ENCODE data around the gene C12orf56.
"Not testable (repeated sequence)": the region's sequence is repeated elsewhere in the genome, so short reads cannot be mapped to it uniquely, and the experiment has no call there.

The C12orf56 gene

DNA sequence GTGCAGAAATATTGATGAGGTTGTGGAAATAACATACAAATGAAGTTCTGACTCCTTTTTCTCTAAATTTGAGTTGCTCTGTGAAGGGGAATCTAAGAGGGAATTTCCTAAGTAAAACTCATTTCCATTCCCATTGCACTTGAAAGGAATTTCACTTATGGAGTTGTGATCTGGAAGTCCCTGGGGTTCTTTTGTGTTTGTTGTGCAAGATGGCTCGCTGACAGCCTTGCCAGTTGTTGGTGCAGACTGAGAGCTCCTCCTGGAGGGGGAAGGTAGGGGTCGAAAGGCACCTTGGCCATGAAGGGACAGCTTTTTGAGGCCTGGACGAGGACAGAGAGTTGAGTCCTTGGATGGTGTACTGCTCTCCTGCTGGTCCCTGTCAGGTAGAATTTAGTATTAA lies 72.0 kb downstream of the C12orf56 start:
- in situ Hi-C loops (cut with MboI; ENCODE audit: low pct_unique_long_range_greater_than_20kb, low sequenced_read_pairs, unreplicated experiment), result no loop called here
- peak; percentile 21 for DNase-seq (ENCODE audit: low spot score)
- TF ChIP-seq, protein P1, sequence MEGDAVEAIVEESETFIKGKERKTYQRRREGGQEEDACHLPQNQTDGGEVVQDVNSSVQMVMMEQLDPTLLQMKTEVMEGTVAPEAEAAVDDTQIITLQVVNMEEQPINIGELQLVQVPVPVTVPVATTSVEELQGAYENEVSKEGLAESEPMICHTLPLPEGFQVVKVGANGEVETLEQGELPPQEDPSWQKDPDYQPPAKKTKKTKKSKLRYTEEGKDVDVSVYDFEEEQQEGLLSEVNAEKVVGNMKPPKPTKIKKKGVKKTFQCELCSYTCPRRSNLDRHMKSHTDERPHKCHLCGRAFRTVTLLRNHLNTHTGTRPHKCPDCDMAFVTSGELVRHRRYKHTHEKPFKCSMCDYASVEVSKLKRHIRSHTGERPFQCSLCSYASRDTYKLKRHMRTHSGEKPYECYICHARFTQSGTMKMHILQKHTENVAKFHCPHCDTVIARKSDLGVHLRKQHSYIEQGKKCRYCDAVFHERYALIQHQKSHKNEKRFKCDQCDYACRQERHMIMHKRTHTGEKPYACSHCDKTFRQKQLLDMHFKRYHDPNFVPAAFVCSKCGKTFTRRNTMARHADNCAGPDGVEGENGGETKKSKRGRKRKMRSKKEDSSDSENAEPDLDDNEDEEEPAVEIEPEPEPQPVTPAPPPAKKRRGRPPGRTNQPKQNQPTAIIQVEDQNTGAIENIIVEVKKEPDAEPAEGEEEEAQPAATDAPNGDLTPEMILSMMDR (IDR thresholded peaks at IDR 0.05; ENCODE audit: extremely low read depth, insufficient read depth, missing control alignments), result no peak

DNA sequence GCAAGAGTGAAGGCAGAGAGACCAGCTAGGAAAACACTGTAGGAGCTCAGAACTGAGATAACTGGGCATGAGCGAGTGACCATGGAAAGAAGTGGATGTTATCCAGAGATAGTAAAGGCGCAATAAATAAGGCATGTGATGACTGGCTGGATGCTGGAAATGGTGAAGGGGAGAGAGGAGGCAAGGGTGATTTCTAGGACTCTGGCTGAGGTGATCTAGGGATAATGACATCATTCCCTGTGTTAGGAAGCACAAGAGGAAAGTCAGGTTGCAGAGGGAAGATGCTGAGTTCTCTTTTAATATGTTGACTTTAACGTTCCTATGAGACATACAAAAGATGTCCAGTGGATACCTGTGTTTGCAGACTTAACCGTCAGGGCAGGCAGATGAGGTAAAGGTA lies 78.7 kb downstream of the C12orf56 start:
- in situ Hi-C loops (cut with MboI; ENCODE audit: low pct_unique_long_range_greater_than_20kb, low sequenced_read_pairs, unreplicated experiment), result no loop called here
- no peak for DNase-seq (ENCODE audit: low spot score)
- TF ChIP-seq, protein P1 (IDR thresholded peaks at IDR 0.05; ENCODE audit: extremely low read depth, insufficient read depth, missing control alignments), result no peak

DNA sequence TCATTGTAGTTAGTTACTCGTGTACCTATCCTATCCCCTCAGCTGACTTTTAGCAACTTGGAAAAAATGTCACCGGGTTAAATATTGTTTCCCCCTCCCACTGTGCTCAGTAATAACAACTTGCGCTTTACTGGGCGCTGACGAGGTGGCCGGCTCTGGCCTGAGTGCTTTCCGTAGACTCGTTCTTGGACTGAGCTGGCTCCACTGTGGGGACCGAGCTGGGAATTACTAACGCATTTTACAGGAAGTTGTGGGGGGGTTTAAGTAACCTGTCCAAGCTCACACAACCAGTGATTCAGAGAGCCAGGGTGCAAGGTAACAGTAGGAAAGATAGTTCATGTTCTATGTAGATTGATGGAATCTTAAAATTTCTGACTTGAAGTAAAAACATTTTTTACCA lies 86.0 kb downstream of the C12orf56 start:
- TF ChIP-seq, protein P1 (IDR thresholded peaks at IDR 0.05; ENCODE audit: extremely low read depth, insufficient read depth, missing control alignments), result no peak
- in situ Hi-C loops (cut with MboI; ENCODE audit: low pct_unique_long_range_greater_than_20kb, low sequenced_read_pairs, unreplicated experiment), result no loop called here
- DNase-seq (ENCODE audit: low spot score), result no peak

DNA sequence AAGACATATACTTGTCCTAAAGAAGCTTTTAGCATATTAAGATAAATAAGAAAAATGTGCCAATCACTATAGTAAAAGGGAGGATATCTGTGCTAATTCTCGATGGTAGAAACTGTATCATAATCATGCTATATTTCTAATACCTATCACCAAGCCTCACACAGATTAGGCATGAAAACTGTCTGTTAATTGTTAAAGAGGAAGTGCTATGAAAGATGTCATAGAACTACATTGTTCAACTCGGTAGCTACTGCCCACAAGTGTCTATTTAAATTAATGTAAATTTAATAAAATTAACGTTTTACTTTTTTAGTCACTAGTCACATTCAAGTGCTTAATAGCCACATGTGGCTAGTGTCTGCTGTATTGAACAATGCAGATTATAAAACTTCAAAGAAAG lies 90.9 kb downstream of the C12orf56 start:
- no peak for DNase-seq (ENCODE audit: low spot score)
- in situ Hi-C loops (cut with MboI; ENCODE audit: low pct_unique_long_range_greater_than_20kb, low sequenced_read_pairs, unreplicated experiment), result no loop called here

DNA sequence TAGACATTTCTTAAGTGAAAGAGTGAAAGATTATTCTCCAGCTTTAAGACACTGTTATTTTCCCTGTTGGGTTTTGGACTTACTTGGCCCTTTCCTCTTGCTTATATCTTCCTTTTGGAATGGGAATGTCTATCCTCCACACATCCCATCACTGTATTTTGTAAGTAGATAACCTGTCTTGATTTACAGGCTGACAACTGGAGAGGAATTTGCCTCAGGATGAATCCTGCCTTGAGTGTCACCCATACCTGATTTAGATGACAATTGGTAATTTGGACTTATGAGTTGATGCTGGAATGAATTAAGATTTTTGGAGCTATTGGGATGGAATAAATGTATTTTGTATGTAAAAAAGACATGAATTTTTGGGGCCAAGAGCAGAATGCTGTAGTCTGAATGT lies 94.3 kb downstream of the C12orf56 start:
- in situ Hi-C loops (cut with MboI; ENCODE audit: low pct_unique_long_range_greater_than_20kb, low sequenced_read_pairs, unreplicated experiment), result no loop called here
- TF ChIP-seq, protein P1 (IDR thresholded peaks at IDR 0.05; ENCODE audit: extremely low read depth, insufficient read depth, missing control alignments), result no peak
- DNase-seq (ENCODE audit: low spot score), result no peak

More for the DNA sequence above, 90.9 kb downstream of the C12orf56 start:
- TF ChIP-seq, protein P1 (IDR thresholded peaks at IDR 0.05; ENCODE audit: extremely low read depth, insufficient read depth, missing control alignments), result no peak

DNA sequence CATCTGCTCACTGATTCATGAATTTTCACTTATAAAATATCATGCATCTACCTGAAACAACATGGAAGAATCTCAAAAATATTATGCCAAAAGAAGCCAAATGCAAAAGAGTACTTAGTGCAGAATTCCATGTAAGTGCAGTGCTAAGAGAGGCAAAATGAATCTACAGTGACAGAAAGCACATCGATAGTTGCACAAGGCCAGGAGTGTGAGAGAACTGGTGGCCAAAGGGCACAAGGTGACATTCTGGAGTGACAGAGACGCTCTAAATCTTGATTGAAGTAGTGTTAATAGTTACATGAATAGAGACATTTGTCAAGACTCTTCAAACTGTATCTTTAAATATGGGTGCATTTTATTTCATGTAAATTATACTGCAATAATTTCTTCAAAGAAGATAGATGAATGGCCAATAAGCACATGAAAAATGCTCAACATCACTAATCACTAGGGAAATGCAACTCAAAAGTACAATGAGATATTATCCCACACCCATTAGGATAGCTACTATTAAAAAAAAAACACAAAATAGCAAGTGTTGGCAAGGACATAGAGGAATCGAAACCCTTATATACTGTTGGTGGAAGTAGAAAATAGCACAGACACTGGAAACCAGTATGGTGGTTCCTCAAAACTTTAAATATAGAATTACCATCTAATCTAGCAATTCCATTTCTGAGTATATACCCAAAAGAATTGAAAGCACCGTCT lies 96.7 kb downstream of the C12orf56 start:
- in situ Hi-C loops (cut with MboI; ENCODE audit: low pct_unique_long_range_greater_than_20kb, low sequenced_read_pairs, unreplicated experiment), result no loop called here
- TF ChIP-seq, protein P1 (IDR thresholded peaks at IDR 0.05; ENCODE audit: extremely low read depth, insufficient read depth, missing control alignments), result no peak
- no peak for DNase-seq (ENCODE audit: low spot score)

DNA sequence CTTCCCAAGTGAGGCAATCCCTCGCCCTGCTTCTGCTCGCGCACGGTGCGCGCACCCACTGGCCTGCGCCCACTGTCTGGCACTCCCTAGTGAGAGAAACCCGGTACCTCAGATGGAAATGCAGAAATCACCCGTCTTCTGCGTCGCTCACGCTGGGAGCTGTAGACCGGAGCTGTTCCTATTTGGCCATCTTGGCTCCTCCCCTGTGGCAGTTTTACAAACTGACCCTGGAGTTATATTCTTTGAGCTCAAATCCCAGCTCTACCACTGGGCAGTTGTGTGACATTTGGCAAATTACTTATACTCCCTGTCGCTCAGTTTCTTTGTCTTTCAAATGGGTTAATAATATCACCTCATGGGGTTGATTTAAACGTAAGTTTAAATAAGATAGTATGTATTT lies 97.4 kb downstream of the C12orf56 start:
- in situ Hi-C loops (cut with MboI; ENCODE audit: low pct_unique_long_range_greater_than_20kb, low sequenced_read_pairs, unreplicated experiment); DNase-seq (ENCODE audit: low spot score): not testable (repeated sequence)
